Measurements from ENCODE around the gene ITGA2.

Gene ITGA2

DNA sequence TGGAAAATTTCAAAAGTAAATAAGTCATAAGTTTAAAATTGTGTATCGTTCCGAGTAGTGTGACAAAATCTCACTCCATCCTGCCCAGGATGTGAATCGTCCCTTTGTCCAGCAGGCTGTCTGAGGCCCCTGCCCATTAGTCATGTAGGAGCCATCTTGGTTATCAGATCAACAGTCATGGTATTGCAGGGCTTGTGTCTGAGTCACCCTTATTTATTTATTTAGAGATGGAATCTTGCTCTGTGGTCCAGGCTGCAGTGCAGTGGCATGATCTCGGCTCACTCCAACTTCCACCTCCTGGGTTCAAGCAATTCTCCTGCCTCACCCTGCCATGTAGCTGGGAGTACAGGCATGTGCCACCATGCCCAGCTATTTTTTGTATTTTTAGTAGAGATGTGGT is 30.2 kb downstream of the ITGA2 start:
- no peak for DNase-seq

DNA sequence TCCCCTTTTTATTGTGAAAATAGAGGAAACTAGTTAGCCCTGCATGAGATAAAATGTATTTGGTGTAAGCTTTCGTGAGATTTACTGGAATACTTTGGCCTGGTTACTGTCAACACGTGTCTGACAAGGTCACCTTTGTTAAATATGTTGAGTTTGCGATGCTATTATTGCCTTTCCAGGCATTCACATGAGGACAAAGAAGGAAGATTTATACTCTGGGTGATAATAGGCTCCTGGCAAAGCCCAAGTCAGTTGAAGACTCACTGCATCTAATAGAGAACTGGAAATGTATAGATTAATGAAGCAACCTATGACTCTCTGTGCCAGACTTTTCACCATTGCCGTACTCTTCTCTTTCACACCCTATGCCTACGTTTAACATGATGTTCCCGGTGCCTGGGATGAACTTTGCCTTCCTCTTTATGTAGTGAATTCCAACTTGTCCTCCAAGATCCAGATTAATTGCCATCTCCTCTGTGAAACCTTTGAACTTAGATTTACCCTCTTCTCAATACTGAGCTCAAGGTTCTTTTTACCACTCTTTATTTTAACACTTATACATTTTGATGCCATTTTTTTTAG is 33.9 kb downstream of the ITGA2 start:
- DNase-seq, result no peak

DNA sequence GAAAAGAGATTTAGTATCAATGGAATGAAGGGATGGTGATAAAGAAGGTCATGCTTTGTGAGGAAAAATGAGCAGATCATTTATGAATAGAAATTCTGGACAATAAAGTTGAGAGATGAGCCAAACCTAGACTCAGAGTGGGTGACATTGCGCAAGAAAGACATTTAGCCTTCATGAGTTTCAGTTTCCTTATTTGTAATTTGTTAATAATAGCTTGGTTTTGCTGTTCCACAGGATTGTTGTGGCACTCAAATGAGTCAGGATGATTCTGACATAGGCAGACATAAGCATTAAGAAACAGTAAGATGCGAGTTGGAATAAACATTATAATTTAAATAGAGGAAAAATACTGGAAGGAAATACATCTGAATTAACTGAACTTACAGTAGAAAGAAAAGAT is 34.8 kb downstream of the ITGA2 start:
- DNase-seq, result peak in 1 of 5 donors; percentile 74

DNA sequence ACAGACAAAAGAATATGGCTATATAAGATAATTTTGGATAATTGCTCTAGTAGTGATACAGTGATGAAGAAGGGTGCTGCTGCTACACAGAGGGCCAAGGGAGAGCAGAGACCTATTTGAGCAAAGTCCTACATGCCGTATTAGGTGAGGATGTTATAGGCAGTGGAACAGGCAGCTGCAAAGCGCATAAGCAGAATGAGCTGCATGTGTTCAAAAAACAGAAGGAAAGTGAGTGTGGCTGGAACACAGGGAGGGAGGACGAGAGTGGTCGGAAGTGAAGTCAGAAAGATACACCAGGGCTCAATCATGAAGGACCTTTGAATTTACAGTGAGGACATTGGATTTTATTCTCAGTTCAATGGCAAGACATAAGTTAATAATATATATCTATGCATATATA is 35.4 kb downstream of the ITGA2 start:
- no peak for DNase-seq

DNA sequence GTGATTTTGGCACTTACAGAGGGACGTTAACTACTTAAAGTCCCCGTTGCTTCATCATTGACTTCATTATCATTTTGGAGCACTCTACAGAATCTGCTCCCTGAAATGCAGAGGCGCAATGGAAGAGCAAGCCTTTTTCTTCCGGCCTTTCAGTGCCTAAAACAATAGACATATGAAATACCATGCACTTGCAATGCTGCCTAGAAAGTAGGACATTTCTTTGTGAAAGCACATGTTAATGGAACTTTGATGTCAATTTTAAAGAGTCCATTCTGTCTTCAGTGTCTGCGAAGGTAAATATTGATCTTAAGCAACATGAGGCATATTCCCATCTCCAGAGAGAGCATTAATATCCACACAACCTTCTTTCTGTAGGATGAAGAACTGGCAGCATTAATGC is 36.3 kb downstream of the ITGA2 start:
- DNase-seq, result no peak

DNA sequence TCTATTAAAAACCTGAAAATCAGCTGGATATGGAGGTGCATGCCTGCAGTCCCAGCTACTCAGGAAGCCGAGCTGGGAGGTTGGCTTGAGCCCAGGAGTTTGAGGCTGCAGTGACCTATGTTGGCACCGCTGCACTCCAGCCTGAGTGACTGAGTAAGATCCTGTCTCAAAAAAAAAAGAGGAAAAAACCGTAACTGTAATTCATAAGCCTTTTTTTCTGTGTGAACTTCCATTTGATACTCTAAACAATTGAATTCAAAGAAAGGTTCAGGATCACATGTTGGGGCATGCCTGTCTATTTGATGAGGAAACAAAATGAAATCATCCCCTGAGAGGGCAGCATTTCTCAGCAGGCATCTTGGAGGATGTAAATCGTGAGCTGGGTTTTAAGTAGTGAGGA is 38.8 kb downstream of the ITGA2 start:
- DNase-seq, result no peak

DNA sequence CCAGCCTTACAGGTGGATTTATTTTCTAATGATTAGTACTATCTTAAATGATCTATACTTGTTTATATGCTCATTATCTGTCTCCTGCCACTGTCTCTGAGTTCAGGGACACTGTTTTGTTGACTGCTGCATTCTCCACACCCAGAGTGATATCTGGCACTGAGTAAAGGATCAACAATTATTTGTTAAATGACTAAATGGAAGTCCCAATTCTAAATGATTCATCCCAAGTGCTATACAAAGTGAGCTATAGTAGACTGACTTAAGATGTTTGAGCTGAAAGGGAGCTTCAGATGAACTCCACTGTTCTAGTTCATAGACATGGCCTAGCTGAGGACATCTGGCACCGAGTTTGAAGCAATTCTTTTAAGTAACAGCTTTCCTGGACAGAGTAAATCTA is 40.5 kb downstream of the ITGA2 start:
- no peak for DNase-seq

DNA sequence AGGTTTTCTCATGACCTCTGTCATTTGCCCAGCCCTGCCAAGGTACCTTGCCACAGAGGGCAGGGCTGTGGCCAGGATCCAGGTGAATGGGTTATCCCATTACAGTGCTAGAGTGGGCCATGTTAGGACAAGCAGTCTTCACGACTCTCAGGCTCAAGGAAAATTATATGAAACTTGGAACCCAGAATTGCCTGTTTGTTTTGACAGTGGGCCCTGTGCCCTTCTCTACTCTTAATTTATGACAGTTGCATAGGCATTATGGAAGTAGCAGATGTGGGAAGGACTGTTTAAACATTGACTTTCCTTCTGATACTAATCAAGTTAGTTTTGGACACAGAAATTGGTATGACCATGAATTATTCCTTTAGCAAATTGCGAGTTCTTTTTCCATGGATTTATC is 41.7 kb downstream of the ITGA2 start:
- no peak for DNase-seq

DNA sequence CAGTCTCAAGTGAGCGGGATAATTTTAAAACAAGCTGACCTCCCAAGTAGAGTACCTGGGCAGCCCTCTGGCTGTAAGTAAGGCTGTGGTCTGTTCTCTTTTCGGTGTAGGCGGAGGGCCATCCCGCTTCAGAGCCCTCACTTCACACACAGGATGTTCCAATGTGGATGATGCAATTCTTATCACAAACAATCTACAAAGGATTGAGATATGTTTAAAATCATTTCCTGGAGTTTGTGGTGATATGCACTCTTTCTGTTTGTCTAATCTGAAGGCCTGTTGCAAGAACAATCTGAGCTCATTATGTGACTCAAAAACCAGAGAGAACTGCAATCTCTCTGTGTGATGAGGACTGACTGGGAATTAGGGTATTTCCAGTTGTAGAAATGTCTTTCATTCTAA is 42.5 kb downstream of the ITGA2 start:
- peak in 1 of 5 donors; percentile 92 for DNase-seq

DNA sequence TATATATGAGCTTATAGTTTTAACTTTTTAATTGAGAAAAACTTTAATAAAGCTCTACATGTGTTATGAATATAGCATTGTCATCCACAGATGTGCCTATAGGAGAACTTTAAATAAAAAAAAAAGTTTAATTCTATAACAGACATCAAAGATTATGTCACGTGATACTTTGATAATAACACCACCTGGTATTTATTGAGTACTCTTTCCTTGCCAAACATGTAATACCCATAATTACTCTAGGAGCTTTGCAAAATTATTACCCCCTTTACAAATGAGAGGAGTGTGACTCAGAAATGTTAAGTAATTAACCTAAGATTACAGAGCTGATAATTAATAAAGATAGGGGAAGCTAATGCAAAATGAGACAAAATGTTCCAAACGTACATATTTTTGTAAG is 43.0 kb downstream of the ITGA2 start:
- DNase-seq, result no peak

DNA sequence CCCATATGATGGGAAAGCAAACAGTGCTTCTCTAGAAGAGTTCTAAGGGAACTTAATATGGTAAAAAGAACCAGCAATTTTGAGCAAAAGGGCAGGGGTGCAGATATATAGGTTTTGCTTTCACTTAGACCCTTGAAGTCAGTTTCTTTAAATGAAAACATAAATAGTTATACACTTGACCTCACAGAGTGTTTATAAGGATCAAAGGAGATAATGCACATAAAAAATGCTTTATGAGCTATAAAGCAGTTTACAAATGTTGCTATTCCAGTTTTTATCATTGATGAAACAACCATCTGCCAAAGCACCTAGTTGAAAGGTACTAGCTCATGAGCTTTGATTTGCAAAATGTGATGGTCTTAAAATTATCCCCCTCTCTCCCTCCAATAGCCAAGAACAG is 45.7 kb downstream of the ITGA2 start:
- DNase-seq, result no peak

DNA sequence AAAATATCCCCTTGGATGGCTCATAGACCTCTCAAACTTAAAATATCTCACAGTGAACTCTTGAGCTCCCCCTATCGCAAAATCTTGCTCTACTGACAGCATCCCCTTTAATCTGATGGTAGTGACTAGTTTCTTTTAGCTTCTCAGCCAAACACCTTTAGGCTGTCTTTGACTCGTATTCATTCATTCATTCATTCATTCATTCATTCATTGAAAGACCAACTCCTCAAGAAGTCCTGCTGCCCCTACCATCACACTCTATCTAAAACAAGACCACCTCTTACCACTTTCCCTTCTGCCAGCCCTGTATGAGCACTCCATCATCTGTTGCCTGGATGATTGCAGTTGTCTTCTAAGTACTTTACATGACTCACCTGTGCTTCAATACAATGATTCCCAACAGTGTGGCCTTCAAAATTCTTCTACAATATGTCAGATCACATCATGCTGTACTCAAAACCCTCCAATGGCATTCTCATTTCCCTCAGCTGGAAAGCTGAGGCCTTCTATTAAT is 46.8 kb downstream of the ITGA2 start:
- DNase-seq, result no peak

DNA sequence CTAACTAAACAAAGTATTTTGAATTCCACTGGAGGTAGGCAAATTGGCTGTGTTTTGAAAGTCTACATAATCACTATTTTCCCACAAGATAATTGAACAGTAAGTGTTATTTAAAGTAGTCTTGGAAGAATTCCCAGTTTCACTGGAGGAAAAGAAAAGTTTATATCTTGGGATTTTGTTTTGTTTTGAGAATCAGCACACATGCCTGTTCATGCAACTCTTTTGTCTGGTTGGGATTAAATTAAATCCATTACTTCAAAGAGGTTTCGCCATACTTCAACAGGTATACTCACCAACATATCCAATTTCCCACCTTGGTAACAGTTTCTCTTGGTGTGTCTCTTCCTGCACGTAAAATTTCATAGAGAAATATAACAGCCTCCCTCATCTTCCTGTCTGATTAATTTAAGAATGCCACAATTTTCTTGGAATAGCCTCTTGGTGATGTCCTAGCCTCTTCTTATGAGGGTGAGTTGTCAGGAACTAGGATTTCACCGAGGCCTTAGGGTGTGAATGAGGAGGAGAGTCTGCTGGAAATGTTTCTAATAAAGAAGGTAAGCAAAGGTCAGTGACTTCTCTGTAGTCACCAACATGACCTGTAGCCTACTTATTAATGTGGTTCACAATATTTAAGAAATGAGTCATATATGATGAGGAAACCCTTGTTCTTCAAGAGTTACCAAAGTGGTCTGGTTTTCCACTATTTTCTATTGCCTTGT is 48.1 kb downstream of the ITGA2 start:
- peak in 1 of 5 donors; percentile 37 for DNase-seq

DNA sequence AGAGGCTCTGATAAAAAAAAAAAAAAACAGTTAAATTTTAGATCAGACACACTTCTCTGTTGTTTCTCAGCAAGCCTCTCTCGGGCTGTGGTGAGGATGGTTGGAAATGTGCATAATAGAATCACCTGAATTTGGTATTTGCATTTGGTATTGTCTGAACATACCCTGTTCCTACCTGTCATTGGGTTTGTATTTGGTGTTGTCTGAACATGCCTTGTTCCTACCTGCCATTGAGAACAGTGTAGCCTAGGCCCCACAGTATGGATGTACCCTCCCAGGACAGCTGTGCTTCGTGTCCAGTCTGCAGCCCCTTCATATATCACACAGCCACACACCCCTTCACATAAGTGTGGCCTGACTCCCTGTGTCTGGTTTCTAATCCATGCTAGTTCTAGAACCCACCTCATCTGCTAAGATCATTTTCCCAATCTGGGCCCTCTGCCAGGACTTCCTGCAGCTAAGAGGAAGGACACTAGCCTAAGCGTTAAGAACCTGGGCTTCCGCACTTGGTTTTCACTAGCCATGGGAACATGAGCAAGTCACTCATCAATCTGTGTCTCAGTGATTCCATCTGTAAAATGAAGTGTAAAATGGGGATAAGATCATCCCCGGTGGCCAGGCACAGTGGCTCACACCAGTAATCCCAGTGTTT is 49.2 kb downstream of the ITGA2 start:
- no peak for DNase-seq

DNA sequence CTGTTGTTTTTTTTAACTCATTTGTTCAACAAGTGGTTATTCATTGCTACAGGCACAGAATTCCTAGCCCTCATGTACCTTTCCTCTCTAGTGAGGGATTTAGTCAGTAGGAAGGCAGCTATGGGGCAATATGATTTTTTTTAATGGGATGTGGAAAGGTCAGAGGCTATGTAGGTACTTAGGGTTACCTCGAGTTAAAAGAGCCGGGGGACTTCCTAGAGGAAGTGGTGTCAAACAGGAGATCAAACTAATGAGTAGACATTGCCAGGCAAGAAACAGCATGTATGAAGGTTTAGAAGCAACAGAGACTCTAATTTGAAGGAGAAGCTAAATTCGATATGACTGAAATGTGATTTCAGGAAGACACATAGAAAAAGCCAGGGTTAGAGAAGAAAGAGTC is 50.7 kb downstream of the ITGA2 start:
- DNase-seq, result peak in 1 of 5 donors; percentile 43

DNA sequence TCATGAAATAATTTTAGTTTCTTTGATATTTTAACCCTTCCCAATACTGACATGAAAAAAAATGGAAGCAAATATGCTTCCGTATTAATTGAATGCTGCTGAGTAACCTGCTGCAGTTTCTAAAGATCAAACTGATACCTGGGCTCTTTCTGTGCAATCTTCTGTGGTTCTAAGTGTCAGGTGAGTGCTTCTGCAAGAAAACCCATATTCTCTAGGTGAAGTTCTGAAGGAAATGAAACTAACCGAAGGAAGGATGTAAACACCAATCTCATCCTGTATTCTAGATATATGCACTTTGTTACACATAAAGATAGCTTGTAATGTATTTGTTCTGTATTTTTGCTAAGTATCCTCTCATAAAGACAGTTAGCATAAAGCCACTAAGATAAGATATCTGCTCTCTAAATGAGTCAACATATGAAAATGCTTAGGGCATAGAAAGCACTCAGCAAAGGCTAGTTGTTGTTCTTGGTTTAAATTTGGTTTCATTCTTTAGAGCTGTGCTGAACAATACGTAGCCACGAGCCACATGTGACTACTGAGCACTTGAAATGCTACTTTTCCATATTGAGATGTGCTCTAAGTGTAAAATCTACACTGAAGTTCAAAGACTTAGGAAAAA is 52.0 kb downstream of the ITGA2 start:
- peak in 1 of 5 donors; percentile 94 for DNase-seq

DNA sequence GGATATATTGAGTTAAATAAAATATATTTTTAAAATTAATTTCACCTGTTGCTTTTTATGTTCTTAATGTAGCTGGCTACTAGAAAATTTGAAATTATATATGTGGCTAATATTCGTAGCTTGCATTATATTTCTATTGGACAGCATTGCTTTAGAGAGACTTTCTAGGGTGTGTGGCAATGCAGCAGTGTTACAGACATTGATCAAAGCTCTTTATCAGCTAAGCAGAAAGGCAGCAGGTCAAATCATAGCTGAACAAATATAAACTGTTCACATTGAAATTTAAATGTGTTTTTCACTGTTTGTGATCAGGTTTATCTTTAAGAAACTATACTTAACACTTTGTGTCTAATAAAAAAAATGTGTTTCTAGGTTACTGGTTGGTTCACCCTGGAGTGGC is 52.6 kb downstream of the ITGA2 start:
- no peak for DNase-seq

DNA sequence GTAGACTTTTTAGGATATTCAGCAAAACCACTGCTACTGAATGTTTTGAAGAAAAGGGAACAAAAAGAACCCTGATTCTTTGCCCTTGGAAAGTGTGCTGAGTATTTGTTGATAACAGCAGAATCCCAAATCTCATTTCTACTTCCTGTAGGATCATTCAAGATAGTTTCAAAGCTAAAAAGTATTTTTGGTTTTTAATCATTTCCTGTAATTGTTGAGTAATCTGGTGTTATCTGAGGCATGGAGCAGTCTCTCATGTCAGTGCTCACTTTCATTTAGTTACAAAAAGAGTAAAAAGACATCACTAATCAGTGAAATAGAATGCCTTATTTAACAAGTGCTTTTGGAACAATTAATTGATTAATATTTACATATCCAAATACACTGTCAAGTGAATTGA is 56.1 kb downstream of the ITGA2 start:
- DNase-seq, result no peak

DNA sequence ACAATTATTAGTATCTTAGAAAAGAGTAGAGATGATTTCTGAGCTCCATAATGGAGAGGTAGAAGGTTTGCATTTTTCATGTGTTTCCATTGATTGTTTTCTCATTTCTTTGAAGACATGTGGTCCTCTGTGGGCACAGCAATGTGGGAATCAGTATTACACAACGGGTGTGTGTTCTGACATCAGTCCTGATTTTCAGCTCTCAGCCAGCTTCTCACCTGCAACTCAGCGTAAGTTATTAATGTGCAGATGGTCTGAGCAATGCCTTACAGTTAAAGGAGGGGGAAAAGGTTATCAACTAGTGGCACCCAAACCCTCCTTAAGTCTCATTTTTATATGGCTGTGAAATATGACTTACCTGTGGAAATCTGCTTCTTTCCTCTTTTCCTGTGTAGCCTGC is 59.1 kb downstream of the ITGA2 start:
- no peak for DNase-seq

DNA sequence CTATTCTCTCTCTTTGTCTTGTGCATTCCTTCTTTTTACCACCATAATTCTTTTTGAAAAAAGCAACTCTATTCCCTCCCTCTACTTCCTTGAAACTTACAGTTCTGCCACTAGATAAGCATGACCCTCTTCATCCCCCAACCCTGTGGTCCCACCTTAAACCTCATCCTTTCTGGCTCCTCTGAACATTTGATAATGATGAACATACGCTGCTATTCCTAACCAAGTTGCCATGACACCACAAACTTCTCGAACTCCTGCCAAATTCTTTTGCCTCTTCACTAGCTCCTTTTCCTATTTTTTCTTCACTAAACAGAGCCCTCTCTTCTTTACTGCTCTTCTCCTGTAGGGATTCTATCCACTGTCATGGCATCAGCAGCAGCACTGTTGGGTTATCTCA is 63.3 kb downstream of the ITGA2 start:
- no peak for DNase-seq

DNA sequence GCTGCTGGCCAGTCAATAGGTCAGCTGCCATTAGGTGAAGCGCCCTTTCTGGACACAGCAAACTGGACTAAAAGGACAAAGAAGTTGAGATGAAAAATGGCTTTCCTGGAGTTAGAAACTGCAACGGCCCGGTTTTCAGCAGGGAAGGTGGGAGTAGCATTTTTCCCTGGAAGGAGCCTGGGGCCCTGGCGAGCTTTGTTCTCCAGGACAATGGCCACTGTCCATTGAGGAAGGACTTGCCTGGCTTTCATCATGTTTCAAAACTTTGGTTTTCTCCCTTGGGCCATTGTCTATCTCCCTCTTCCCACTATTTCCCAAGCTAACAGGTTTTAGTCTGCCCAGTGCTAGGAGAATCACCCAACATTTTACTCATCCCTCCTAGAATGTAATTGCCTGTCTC is 64.2 kb downstream of the ITGA2 start:
- DNase-seq, result no peak

DNA sequence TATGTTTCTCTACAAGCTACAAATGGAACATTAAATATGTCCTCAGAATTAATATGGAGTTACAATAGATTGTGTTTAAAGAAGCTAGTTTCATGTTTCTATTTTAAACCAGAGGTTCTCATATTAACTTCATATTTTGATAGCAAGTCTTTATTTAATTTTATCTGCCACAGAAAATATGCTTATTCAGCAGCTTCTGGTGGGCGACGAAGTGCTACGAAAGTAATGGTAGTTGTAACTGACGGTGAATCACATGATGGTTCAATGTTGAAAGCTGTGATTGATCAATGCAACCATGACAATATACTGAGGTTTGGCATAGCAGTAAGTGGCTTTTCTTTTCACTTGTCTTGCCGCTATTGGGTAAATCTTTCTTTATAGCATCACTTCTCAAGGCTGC is 66.2 kb downstream of the ITGA2 start:
- no peak for DNase-seq

DNA sequence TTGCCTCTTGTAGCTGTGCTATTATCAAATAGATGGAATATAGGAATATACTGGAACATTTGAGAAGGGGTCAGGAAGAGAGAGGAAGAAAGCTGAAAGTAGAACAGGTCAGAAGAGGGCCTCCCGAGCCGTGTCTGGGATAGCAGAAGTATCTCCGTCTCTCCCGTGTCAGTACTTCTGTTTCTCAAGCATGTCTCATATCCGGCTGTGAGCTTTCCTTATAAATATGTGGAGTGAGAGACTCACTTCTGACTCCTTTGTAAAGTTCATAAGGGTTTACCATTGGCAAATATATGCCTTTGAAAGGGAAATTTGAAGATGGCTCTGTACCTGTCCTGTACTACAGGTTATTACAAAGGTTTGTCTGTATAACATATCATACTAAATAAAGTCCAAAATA is 70.1 kb downstream of the ITGA2 start:
- no peak for DNase-seq

DNA sequence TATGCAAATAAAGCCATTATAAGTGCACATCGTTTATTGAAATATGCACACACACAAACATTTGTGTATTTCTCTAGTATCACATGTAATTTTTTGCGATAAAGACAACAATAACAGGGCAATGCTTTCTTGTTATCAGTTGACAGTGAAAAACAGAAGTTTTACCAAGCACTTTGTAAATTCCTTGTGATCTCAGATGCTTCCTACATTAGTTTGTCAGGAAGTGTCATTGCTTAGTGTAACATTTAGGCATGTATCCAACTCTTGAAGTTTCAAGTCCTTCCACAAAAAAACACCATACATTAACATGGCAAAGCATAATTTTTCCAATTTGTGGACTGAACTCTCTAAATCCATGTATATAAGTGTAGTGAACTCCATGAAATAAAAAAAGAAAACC is 74.0 kb downstream of the ITGA2 start:
- DNase-seq, result no peak
